ENCODE data around the gene SPACA9.

- TF ChIP-seq POLR2A (IDR thresholded peaks at IDR 0.05) (no peak), CTCF (IDR thresholded peaks at IDR 0.05) (no peak), EP300 (IDR thresholded peaks at IDR 0.05; ENCODE audit: low read depth) (no peak), POLR2AphosphoS5 (IDR thresholded peaks at IDR 0.05) (no peak)
Measured at GRCh38 chr9:132834343-132834742, 44.4 kb upstream of the SPACA9 start.

Measured in transverse colon (tissue), 4 donors.